Measurements from ENCODE around the gene EEPD1.

- TF ChIP-seq EZH2 (IDR thresholded peaks at IDR 0.05; ENCODE audit: insufficient read depth, low read length) = no peak
- TF ChIP-seq, protein P1, sequence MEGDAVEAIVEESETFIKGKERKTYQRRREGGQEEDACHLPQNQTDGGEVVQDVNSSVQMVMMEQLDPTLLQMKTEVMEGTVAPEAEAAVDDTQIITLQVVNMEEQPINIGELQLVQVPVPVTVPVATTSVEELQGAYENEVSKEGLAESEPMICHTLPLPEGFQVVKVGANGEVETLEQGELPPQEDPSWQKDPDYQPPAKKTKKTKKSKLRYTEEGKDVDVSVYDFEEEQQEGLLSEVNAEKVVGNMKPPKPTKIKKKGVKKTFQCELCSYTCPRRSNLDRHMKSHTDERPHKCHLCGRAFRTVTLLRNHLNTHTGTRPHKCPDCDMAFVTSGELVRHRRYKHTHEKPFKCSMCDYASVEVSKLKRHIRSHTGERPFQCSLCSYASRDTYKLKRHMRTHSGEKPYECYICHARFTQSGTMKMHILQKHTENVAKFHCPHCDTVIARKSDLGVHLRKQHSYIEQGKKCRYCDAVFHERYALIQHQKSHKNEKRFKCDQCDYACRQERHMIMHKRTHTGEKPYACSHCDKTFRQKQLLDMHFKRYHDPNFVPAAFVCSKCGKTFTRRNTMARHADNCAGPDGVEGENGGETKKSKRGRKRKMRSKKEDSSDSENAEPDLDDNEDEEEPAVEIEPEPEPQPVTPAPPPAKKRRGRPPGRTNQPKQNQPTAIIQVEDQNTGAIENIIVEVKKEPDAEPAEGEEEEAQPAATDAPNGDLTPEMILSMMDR (IDR thresholded peaks at IDR 0.05; ENCODE audit: insufficient read depth, low read depth, low read length) = no peak
These were observed 112.6 kb downstream of the EEPD1 start for GRCh38 chr7:36265680-36266079.

Measured in astrocyte (in vitro differentiated cells and primary cell).